ENCODE data around the gene NFIB. TPM values are rescaled to one million over a fixed set of nuclear protein-coding genes. Genes with fewer than 3 reads are reported as not detected.
A peak's percentile ranks its signal among the peaks of the same experiment; 100 is the strongest.

The NFIB gene
- total and polyA plus RNA-seq, 2 experiments from 2014 or later: 5.7 to 13.9 TPM

DNA sequence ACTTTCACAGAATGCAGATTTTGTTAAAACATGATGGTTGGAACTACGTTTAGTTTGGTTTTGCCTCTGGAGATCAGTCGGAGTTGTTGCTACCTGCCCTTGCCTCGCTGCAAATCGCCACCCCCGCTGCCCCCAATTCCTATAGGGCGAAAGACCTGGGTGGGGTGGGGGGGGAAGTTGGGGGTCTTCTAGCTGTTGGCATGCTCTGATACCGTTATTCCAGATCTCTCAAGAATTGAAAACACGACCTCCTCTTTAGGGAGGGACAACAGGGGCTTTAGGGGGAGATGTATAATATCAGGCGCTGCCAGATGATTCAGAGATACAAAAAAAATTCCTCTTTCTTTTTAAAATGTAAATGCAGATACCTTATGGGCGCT is 36.4 kb upstream of the NFIB start:
- peaks cover 23% of the 10 kb centered on the region for H3K4me1 ChIP-seq (ENCODE audit: low read depth)
- no peak overlapping the region for H3K4me3 ChIP-seq
- H3K27me3 ChIP-seq: peaks cover 81% of the 10 kb centered on the region
- no peak for TF ChIP-seq CTCF (IDR thresholded peaks at IDR 0.05; ENCODE audit: low read depth, low read length)
- H3K9me3 ChIP-seq (ENCODE audit: low read depth): no peaks in the 10 kb centered on the region
- DNase-seq (ENCODE audit: low read depth in 1 of 2, low spot score in 1 of 2): no peak
- H3K36me3 ChIP-seq: no peaks in the 10 kb centered on the region
- no peak overlapping the region for H3K27ac ChIP-seq

GRCh38 chr9:14349447-14350348 is 35.8 kb upstream of the NFIB start:
- H3K36me3 ChIP-seq: no peaks in the 10 kb centered on the region
- no peaks in the 10 kb centered on the region for H3K9me3 ChIP-seq (ENCODE audit: low read depth)
- H3K27ac ChIP-seq: no peak overlapping the region
- peak overlapping the region; percentile 37 for H3K4me3 ChIP-seq
- peaks cover 84% of the 10 kb centered on the region for H3K27me3 ChIP-seq
- peak in 1 of 2 donors; percentile 52 for DNase-seq (ENCODE audit: low read depth in 1 of 2, low spot score in 1 of 2)
- TF ChIP-seq CTCF (IDR thresholded peaks at IDR 0.05; ENCODE audit: low read depth, low read length): no peak
- H3K4me1 ChIP-seq (ENCODE audit: low read depth): peaks cover 23% of the 10 kb centered on the region

- no peak for DNase-seq (ENCODE audit: low read depth in 1 of 2, low spot score in 1 of 2)
- Histone ChIP-seq H3K9me3 (ENCODE audit: low read depth) (no peaks in the 10 kb centered on the region), H3K27me3 (peaks cover 84% of the 10 kb centered on the region), H3K36me3 (no peaks in the 10 kb centered on the region), H3K4me1 (ENCODE audit: low read depth) (peaks cover 23% of the 10 kb centered on the region), H3K4me3 (peak overlapping the region; percentile 37), H3K27ac (no peak overlapping the region)
- TF ChIP-seq CTCF (IDR thresholded peaks at IDR 0.05; ENCODE audit: low read depth, low read length): no peak
Measured at GRCh38 chr9:14349146-14349446, 35.2 kb upstream of the NFIB start.

- Histone ChIP-seq H3K4me1 (ENCODE audit: low read depth) (peaks cover 23% of the 10 kb centered on the region), H3K27ac (no peak overlapping the region), H3K4me3 (peak overlapping the region; percentile 37), H3K9me3 (ENCODE audit: low read depth) (no peaks in the 10 kb centered on the region), H3K36me3 (no peaks in the 10 kb centered on the region), H3K27me3 (peaks cover 88% of the 10 kb centered on the region)
- TF ChIP-seq CTCF (IDR thresholded peaks at IDR 0.05; ENCODE audit: low read depth, low read length): no peak
- DNase-seq (ENCODE audit: low read depth in 1 of 2, low spot score in 1 of 2): peak in 1 of 2 donors; percentile 60
Measured at GRCh38 chr9:14348373-14349145, 34.6 kb upstream of the NFIB start.

- H3K4me1 ChIP-seq (ENCODE audit: low read depth): peaks cover 23% of the 10 kb centered on the region
- peak in 1 of 2 donors; percentile 53 for DNase-seq (ENCODE audit: low read depth in 1 of 2, low spot score in 1 of 2)
- peak overlapping the region; percentile 37 for H3K4me3 ChIP-seq
- H3K27me3 ChIP-seq: peaks cover 93% of the 10 kb centered on the region
- peak; percentile 34 for TF ChIP-seq CTCF (IDR thresholded peaks at IDR 0.05; ENCODE audit: low read depth, low read length)
- H3K9me3 ChIP-seq (ENCODE audit: low read depth): no peaks in the 10 kb centered on the region
- no peak overlapping the region for H3K27ac ChIP-seq
- H3K36me3 ChIP-seq: no peaks in the 10 kb centered on the region
Measured at GRCh38 chr9:14348123-14348372, 34.1 kb upstream of the NFIB start.

Data from cardiac muscle cell (in vitro differentiated cells and primary cell).